ENCODE results near the gene DUSP16. TPM values are rescaled to one million over a fixed set of nuclear protein-coding genes. Genes with fewer than 3 reads are reported as not detected.
"Not testable (repeated sequence)": the region's sequence is repeated elsewhere in the genome, so short reads cannot be mapped to it uniquely, and the experiment has no call there.

The DUSP16 gene
- total RNA-seq, 1 experiment from 2014 or later = 51.9 TPM

- TF ChIP-seq STAT6 (CRISPR knock-in tag; conservative IDR thresholded peaks at IDR 0.05; ENCODE audit: low read depth) = no peak
- TF ChIP-seq, protein P1, sequence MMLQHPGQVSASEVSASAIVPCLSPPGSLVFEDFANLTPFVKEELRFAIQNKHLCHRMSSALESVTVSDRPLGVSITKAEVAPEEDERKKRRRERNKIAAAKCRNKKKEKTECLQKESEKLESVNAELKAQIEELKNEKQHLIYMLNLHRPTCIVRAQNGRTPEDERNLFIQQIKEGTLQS (CRISPR knock-in tag; conservative IDR thresholded peaks at IDR 0.05) = no peak
Observed at GRCh38 chr12:12527820-12528296, 34.8 kb downstream of the DUSP16 start (continued).

DNA sequence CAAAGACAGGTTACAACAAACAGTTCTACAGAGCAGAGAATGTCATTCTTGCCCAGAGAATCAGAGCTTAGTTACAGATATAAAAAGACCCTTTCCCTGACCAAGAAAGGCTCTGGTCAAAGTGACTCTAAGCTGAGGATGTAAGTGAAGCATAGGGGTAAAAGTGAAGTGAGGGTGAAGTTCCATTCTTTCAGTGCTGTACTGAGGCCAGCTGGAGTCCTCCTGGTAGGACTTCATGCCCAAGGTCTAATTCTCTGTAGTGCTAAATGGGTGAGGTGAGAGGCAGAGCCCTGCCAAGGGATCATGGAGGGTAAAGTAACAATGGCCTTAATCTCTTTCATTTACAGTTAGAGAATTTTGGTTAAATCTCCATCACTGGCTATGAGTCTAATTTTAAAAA, 38.5 kb downstream of the DUSP16 start:
- no peaks in the 10 kb centered on the region for H3K9me3 Mint-ChIP-seq
- H3K4me3 Mint-ChIP-seq = no peak overlapping the region
- no peak for TF ChIP-seq ELF4 (CRISPR knock-in tag; IDR thresholded peaks at IDR 0.05; ENCODE audit: low read depth)
- TF ChIP-seq NR2C2 (CRISPR knock-in tag; IDR thresholded peaks at IDR 0.05) = no peak
- no peak for TF ChIP-seq ZMAT4 (CRISPR knock-in tag; IDR thresholded peaks at IDR 0.05)
- TF ChIP-seq KAT7 (CRISPR knock-in tag; IDR thresholded peaks at IDR 0.05; ENCODE audit: borderline replicate concordance) = no peak
- no peak for TF ChIP-seq JUN (CRISPR knock-in tag; IDR thresholded peaks at IDR 0.05)
- no peak for TF ChIP-seq ZBTB43 (CRISPR knock-in tag; IDR thresholded peaks at IDR 0.05)
- TF ChIP-seq ZNF671 (CRISPR knock-in tag; IDR thresholded peaks at IDR 0.05) = no peak
- TF ChIP-seq JAZF1 (CRISPR knock-in tag; IDR thresholded peaks at IDR 0.05) = no peak
- no peak for TF ChIP-seq CREB1 (CRISPR knock-in tag; IDR thresholded peaks at IDR 0.05)
- TF ChIP-seq IRF2 (CRISPR knock-in tag; IDR thresholded peaks at IDR 0.05; ENCODE audit: borderline replicate concordance, low read depth) = no peak
- TF ChIP-seq, protein P2, sequence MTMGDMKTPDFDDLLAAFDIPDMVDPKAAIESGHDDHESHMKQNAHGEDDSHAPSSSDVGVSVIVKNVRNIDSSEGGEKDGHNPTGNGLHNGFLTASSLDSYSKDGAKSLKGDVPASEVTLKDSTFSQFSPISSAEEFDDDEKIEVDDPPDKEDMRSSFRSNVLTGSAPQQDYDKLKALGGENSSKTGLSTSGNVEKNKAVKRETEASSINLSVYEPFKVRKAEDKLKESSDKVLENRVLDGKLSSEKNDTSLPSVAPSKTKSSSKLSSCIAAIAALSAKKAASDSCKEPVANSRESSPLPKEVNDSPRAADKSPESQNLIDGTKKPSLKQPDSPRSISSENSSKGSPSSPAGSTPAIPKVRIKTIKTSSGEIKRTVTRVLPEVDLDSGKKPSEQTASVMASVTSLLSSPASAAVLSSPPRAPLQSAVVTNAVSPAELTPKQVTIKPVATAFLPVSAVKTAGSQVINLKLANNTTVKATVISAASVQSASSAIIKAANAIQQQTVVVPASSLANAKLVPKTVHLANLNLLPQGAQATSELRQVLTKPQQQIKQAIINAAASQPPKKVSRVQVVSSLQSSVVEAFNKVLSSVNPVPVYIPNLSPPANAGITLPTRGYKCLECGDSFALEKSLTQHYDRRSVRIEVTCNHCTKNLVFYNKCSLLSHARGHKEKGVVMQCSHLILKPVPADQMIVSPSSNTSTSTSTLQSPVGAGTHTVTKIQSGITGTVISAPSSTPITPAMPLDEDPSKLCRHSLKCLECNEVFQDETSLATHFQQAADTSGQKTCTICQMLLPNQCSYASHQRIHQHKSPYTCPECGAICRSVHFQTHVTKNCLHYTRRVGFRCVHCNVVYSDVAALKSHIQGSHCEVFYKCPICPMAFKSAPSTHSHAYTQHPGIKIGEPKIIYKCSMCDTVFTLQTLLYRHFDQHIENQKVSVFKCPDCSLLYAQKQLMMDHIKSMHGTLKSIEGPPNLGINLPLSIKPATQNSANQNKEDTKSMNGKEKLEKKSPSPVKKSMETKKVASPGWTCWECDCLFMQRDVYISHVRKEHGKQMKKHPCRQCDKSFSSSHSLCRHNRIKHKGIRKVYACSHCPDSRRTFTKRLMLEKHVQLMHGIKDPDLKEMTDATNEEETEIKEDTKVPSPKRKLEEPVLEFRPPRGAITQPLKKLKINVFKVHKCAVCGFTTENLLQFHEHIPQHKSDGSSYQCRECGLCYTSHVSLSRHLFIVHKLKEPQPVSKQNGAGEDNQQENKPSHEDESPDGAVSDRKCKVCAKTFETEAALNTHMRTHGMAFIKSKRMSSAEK (CRISPR knock-in tag; IDR thresholded peaks at IDR 0.05; ENCODE audit: borderline replicate concordance) = no peak
- TF ChIP-seq, protein P3, sequence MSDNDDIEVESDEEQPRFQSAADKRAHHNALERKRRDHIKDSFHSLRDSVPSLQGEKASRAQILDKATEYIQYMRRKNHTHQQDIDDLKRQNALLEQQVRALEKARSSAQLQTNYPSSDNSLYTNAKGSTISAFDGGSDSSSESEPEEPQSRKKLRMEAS (CRISPR knock-in tag; IDR thresholded peaks at IDR 0.05) = no peak
- no peak for TF ChIP-seq ZNF416 (CRISPR knock-in tag; IDR thresholded peaks at IDR 0.05)
- ChIA-PET CTCF (no interaction called here), POLR2A (no interaction called here)
- H3K27ac Mint-ChIP-seq = no peak overlapping the region
- peaks cover 13% of the 10 kb centered on the region for H3K36me3 Mint-ChIP-seq
- ATAC-seq (no peak), DNase-seq (ENCODE audit: low spot score) (no peak)
- H3K4me1 Mint-ChIP-seq = peaks cover 59% of the 10 kb centered on the region
- H3K27me3 Mint-ChIP-seq (ENCODE audit: low read depth) = no peaks in the 10 kb centered on the region

GRCh38 chr12:12523229-12523628, 39.4 kb downstream of the DUSP16 start:
- ATAC-seq = no peak
- TF ChIP-seq TCF7 (CRISPR knock-in tag; IDR thresholded peaks at IDR 0.05; ENCODE audit: low read depth) (no peak), ZNF121 (CRISPR knock-in tag; IDR thresholded peaks at IDR 0.05) (no peak), TEAD4 (CRISPR knock-in tag; IDR thresholded peaks at IDR 0.05) (no peak), HMGA2 (CRISPR knock-in tag; IDR thresholded peaks at IDR 0.05) (no peak), ZNF396 (CRISPR knock-in tag; IDR thresholded peaks at IDR 0.05; ENCODE audit: borderline replicate concordance) (no peak)

DNA sequence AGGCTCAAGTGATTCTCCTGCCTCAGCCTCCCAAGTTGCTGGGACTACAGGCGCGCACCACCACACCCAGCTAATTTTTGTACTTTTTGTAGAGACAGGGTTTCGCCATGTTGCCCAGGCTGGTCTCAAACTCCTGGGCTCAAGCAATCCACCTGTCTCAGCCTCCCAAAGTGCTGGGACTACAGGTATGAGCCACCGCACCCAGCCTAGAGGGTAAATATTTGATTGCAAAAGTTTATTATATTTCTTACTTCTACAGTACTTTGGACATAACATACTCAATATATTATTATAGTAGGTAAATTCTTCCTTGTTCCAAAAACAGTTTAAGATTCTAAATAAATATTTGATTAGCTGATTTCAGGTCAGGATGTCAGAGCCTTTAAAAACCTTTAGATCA, 40.0 kb downstream of the DUSP16 start:
- Mint-ChIP-seq H3K4me1 (peaks cover 52% of the 10 kb centered on the region), H3K36me3 (peaks cover 24% of the 10 kb centered on the region)
- ATAC-seq; H3K27me3 Mint-ChIP-seq (ENCODE audit: low read depth); DNase-seq (ENCODE audit: low spot score); POLR2A ChIA-PET; H3K27ac Mint-ChIP-seq; H3K4me3 Mint-ChIP-seq; H3K9me3 Mint-ChIP-seq: not testable (repeated sequence)
- CTCF ChIA-PET = interaction anchor here (1.9 to 2.2 kb wide), 3 partner anchors 12 to 173 kb away, joined by 5 to 11 read pairs (median 5); partner anchors contain the start of gene MANSC1

More at GRCh38 chr12:12523229-12523628, 39.4 kb downstream of the DUSP16 start:
- no peak for DNase-seq (ENCODE audit: low spot score)
- Mint-ChIP-seq H3K27me3 (ENCODE audit: low read depth) (no peaks in the 10 kb centered on the region), H3K4me1 (peaks cover 58% of the 10 kb centered on the region), H3K9me3 (no peaks in the 10 kb centered on the region), H3K36me3 (peaks cover 20% of the 10 kb centered on the region), H3K4me3 (no peak overlapping the region), H3K27ac (no peak overlapping the region)
- CTCF ChIA-PET = interaction anchor here (1.9 to 2.0 kb wide), 2 partner anchors 12 to 174 kb away, joined by 5 read pairs; partner anchors contain the start of gene MANSC1
- POLR2A ChIA-PET = no interaction called here

Data from WTC11 (cell line).